Skeletal muscle cell (primary cell): ENCODE results near the gene PPM1H.

Experiments used
- DNase-seq: peaks from one replicate; pipeline ENCODE4 v3.0.0-alpha.2; 2010; ENCODE audit warnings: low read depth
- H3K4me3 ChIP-seq: 2 replicates; pipeline ENCODE4 v1.5.1; 2011; ENCODE audit warnings: low read depth, mild to moderate bottlenecking, control low read depth, low read length, moderate library complexity

The PPM1H gene

GRCh38 chr12:62621101-62621638 lies 313.8 kb downstream of the PPM1H start:
- H3K4me3 ChIP-seq, result no peak overlapping the region
- DNase-seq, result no peak

GRCh38 chr12:62618930-62619329 lies 316.0 kb downstream of the PPM1H start:
- H3K4me3 ChIP-seq, result no peak overlapping the region

GRCh38 chr12:62618319-62618718 lies 316.6 kb downstream of the PPM1H start:
- DNase-seq, result no peak
- no peak overlapping the region for H3K4me3 ChIP-seq

More at GRCh38 chr12:62618930-62619329, 316.0 kb downstream of the PPM1H start:
- no peak for DNase-seq

- H3K4me3 ChIP-seq, result no peak overlapping the region
- DNase-seq, result no peak
Observed at GRCh38 chr12:62613081-62613480, 321.9 kb downstream of the PPM1H start.

GRCh38 chr12:62606654-62607053 lies 328.3 kb downstream of the PPM1H start:
- DNase-seq, result no peak
- H3K4me3 ChIP-seq, result no peak overlapping the region

- DNase-seq, result no peak
- no peak overlapping the region for H3K4me3 ChIP-seq
Observed at GRCh38 chr12:62605981-62606380, 329.0 kb downstream of the PPM1H start.

GRCh38 chr12:62604871-62605270 lies 330.1 kb downstream of the PPM1H start:
- no peak for DNase-seq
- peak overlapping the region; percentile 96 for H3K4me3 ChIP-seq

- H3K4me3 ChIP-seq, result peak overlapping the region; percentile 96
- no peak for DNase-seq
Observed at GRCh38 chr12:62604373-62604772, 330.6 kb downstream of the PPM1H start.

- DNase-seq, result no peak
Observed at GRCh38 chr12:62603811-62604098, 331.2 kb downstream of the PPM1H start.

GRCh38 chr12:62603061-62603810 lies 331.7 kb downstream of the PPM1H start:
- DNase-seq, result peak; percentile 75
- peak overlapping the region; percentile 96 for H3K4me3 ChIP-seq

More at GRCh38 chr12:62603811-62604098, 331.2 kb downstream of the PPM1H start:
- H3K4me3 ChIP-seq, result peak overlapping the region; percentile 96

- peak; percentile 77 for DNase-seq
- H3K4me3 ChIP-seq, result peak overlapping the region; percentile 96
Observed at GRCh38 chr12:62602255-62603060, 332.5 kb downstream of the PPM1H start.

GRCh38 chr12:62601765-62602164 lies 333.2 kb downstream of the PPM1H start:
- DNase-seq, result no peak
- H3K4me3 ChIP-seq, result peak overlapping the region; percentile 96

GRCh38 chr12:62599854-62600437 lies 335.0 kb downstream of the PPM1H start:
- no peak overlapping the region for H3K4me3 ChIP-seq
- DNase-seq, result no peak

- DNase-seq, result no peak
- no peak overlapping the region for H3K4me3 ChIP-seq
Observed at GRCh38 chr12:62598846-62599245, 336.1 kb downstream of the PPM1H start.

GRCh38 chr12:62597253-62597652 lies 337.7 kb downstream of the PPM1H start:
- no peak overlapping the region for H3K4me3 ChIP-seq
- DNase-seq, result no peak
